K562 (cell line): ENCODE results near the gene SLC2A9.

Experiments used
- BCL6 ChIP-seq: fragments of 250-450 bp; sonication (Bioruptor Pico); IDR thresholded peaks from 2 replicates; pipeline ENCODE4 v1.4.0; 2020
- IFI16 ChIP-seq: fragments of 250-450 bp; sonication (Bioruptor Pico); IDR thresholded peaks from 2 replicates; pipeline ENCODE4 v2.1.2; 2022; ENCODE audit warnings: mild to moderate bottlenecking, inconsistent platforms
- MYC ChIP-seq, 2 experiments: fragments of 250-450 bp in 1 of 2; sonication (Bioruptor Pico) in 1 of 2; IDR thresholded peaks; 2 replicates each; pipeline versions ENCODE4 v1.5.1 to v1.6.1; 2012 to 2021; ENCODE audit warnings: low read depth in 2 of 2, borderline replicate concordance in 1 of 2, improper control_type of control experiment in 1 of 2, low read length in 1 of 2, mild to moderate bottlenecking in 1 of 2, moderate library complexity in 1 of 2
- TEAD4 ChIP-seq, 2 experiments: sonication (generic) in 1 of 2; formaldehyde crosslinking in 1 of 2; IDR thresholded peaks; 2 replicates each; pipeline versions ENCODE4 v1.6.1 to v1.8.0; 2012 to 2022; ENCODE audit warnings: borderline replicate concordance in 1 of 2, inconsistent platforms in 1 of 2, low read length in 1 of 2, mild to moderate bottlenecking in 1 of 2, missing genetic modification reagents in 1 of 2
- TF ChIP-seq, protein P1 (sequence below): fragments of 250-450 bp; sonication (Bioruptor Pico); IDR thresholded peaks from 2 replicates; pipeline ENCODE4 v1.8.0; 2021; ENCODE audit warnings: mild to moderate bottlenecking, moderate library complexity
- TF ChIP-seq, protein P2 (sequence below), 3 experiments: IDR thresholded peaks in 2 of 3; conservative IDR thresholded peaks in 1 of 3; 2 replicates each; pipeline ENCODE4 v1.5.1; 2011 to 2012; ENCODE audit warnings: low read length in 3 of 3, mild to moderate bottlenecking in 3 of 3, control low read depth in 2 of 3, improper control_type of control experiment in 1 of 3, inconsistent platforms in 1 of 3, low read depth in 1 of 3, mixed read lengths in 1 of 3, moderate library complexity in 1 of 3; ENCODE audit not compliant: insufficient read depth in 2 of 3
- TF ChIP-seq, protein P3 (sequence below): sonication (generic); formaldehyde crosslinking; IDR thresholded peaks from 2 replicates; pipeline ENCODE4 v1.8.0; 2022; ENCODE audit warnings: missing genetic modification reagents, mild to moderate bottlenecking, borderline replicate concordance

DNA sequence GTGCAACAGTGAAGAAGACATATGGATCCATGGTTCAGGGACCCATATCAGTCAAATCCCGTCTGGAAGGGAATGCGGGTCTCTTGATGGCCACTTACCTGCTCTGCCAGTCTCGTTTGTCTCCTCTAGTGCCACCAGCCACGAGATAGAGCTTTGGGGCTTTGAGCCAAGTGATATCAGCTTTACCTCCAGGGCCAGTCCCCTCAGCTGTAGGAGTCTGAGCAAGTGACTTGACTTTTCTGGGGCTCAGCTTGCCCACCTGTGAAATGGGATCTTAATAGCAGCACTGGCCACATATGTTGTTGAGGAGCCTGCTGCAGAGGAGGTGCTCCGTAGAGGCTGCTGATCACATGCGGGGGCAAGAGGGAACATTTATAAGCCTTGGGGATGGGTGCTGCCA, 1.2 kb downstream of the SLC2A9 start:
- TF ChIP-seq, protein P1, sequence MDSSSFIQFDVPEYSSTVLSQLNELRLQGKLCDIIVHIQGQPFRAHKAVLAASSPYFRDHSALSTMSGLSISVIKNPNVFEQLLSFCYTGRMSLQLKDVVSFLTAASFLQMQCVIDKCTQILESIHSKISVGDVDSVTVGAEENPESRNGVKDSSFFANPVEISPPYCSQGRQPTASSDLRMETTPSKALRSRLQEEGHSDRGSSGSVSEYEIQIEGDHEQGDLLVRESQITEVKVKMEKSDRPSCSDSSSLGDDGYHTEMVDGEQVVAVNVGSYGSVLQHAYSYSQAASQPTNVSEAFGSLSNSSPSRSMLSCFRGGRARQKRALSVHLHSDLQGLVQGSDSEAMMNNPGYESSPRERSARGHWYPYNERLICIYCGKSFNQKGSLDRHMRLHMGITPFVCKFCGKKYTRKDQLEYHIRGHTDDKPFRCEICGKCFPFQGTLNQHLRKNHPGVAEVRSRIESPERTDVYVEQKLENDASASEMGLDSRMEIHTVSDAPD (CRISPR knock-in tag): no peak
- TF ChIP-seq MYC (IDR thresholded peaks at IDR 0.05; ENCODE audit: low read depth, low read length): no peak
- no peak for TF ChIP-seq MYC (CRISPR knock-in tag; IDR thresholded peaks at IDR 0.05; ENCODE audit: borderline replicate concordance, low read depth)
- TF ChIP-seq BCL6: no peak
- TF ChIP-seq IFI16 (CRISPR knock-in tag): no peak
- TF ChIP-seq, protein P2, sequence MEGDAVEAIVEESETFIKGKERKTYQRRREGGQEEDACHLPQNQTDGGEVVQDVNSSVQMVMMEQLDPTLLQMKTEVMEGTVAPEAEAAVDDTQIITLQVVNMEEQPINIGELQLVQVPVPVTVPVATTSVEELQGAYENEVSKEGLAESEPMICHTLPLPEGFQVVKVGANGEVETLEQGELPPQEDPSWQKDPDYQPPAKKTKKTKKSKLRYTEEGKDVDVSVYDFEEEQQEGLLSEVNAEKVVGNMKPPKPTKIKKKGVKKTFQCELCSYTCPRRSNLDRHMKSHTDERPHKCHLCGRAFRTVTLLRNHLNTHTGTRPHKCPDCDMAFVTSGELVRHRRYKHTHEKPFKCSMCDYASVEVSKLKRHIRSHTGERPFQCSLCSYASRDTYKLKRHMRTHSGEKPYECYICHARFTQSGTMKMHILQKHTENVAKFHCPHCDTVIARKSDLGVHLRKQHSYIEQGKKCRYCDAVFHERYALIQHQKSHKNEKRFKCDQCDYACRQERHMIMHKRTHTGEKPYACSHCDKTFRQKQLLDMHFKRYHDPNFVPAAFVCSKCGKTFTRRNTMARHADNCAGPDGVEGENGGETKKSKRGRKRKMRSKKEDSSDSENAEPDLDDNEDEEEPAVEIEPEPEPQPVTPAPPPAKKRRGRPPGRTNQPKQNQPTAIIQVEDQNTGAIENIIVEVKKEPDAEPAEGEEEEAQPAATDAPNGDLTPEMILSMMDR (IDR thresholded peaks at IDR 0.05 in 2 of 3, conservative IDR thresholded peaks at IDR 0.05 in 1 of 3; ENCODE audit: insufficient read depth in 2 of 3, low read depth in 1 of 3, low read length in 3 of 3): no peak
- TF ChIP-seq, protein P3, sequence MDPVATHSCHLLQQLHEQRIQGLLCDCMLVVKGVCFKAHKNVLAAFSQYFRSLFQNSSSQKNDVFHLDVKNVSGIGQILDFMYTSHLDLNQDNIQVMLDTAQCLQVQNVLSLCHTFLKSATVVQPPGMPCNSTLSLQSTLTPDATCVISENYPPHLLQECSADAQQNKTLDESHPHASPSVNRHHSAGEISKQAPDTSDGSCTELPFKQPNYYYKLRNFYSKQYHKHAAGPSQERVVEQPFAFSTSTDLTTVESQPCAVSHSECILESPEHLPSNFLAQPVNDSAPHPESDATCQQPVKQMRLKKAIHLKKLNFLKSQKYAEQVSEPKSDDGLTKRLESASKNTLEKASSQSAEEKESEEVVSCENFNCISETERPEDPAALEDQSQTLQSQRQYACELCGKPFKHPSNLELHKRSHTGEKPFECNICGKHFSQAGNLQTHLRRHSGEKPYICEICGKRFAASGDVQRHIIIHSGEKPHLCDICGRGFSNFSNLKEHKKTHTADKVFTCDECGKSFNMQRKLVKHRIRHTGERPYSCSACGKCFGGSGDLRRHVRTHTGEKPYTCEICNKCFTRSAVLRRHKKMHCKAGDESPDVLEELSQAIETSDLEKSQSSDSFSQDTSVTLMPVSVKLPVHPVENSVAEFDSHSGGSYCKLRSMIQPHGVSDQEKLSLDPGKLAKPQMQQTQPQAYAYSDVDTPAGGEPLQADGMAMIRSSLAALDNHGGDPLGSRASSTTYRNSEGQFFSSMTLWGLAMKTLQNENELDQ (CRISPR knock-in tag): no peak
- no peak for TF ChIP-seq TEAD4 (IDR thresholded peaks at IDR 0.05; ENCODE audit: low read length)
- no peak for TF ChIP-seq TEAD4 (CRISPR knock-in tag; IDR thresholded peaks at IDR 0.05; ENCODE audit: borderline replicate concordance)
